ENCODE data around the gene HSP90AB1.

- TF ChIP-seq CTCF (IDR thresholded peaks at IDR 0.05; ENCODE audit: low read depth, low read length) = no peak
- TF ChIP-seq EZH2phosphoT487 (IDR thresholded peaks at IDR 0.05; ENCODE audit: low read depth) = no peak
Measured at GRCh38 chr6:44255105-44255808, 8.4 kb downstream of the HSP90AB1 start.
